Trophoblast cell (in vitro differentiated cells and primary cell): ENCODE results near the gene PREPL.
A peak's percentile ranks its signal among the peaks of the same experiment; 100 is the strongest.

Source experiments
- DNase-seq, 2 donors: peaks; one replicate each; pipeline ENCODE4 v3.0.0-alpha.2; 2016
- H2AFZ ChIP-seq: 2 replicates; pipeline ENCODE4 v1.6.1; 2013; ENCODE audit warnings: low read length, moderate library complexity, mild to moderate bottlenecking; ENCODE audit not compliant: insufficient read depth, poor library complexity
- H2AK5ac ChIP-seq: 2 replicates; pipeline ENCODE4 v1.6.1; 2013; ENCODE audit warnings: mild to moderate bottlenecking, low read length
- H2BK120ac ChIP-seq: 2 replicates; pipeline ENCODE4 v1.6.1; 2013; ENCODE audit warnings: low read length, mild to moderate bottlenecking, moderate library complexity; ENCODE audit not compliant: insufficient read depth, poor library complexity
- H2BK12ac ChIP-seq: 2 replicates; pipeline ENCODE4 v1.6.1; 2013; ENCODE audit warnings: mild to moderate bottlenecking, low read length, moderate library complexity
- H2BK5ac ChIP-seq: 2 replicates; pipeline ENCODE4 v1.6.1; 2013; ENCODE audit warnings: low read length, low read depth, moderate library complexity, mild to moderate bottlenecking; ENCODE audit not compliant: poor library complexity
- H3K14ac ChIP-seq: 2 replicates; pipeline ENCODE4 v1.6.1; 2013; ENCODE audit warnings: mild to moderate bottlenecking, low read length
- H3K18ac ChIP-seq: 2 replicates; pipeline ENCODE4 v1.6.1; 2013; ENCODE audit warnings: mild to moderate bottlenecking, low read length
- H3K23ac ChIP-seq: 2 replicates; pipeline ENCODE4 v1.6.1; 2013; ENCODE audit warnings: low read length
- H3K27ac ChIP-seq: 2 replicates; pipeline ENCODE4 v1.5.1; 2013; ENCODE audit warnings: low read depth, mild to moderate bottlenecking, inconsistent platforms, low read length, moderate library complexity
- H3K27me3 ChIP-seq: 2 replicates; pipeline ENCODE4 v1.6.1; 2013; ENCODE audit warnings: inconsistent platforms, mild to moderate bottlenecking, low read length, moderate library complexity; ENCODE audit not compliant: insufficient read depth
- H3K36me3 ChIP-seq, 2 experiments: 1 replicate in 1 of 2; 2 replicates in 1 of 2; pipeline ENCODE4 v1.6.1; 2013; ENCODE audit warnings: low read length in 2 of 2, mild to moderate bottlenecking in 2 of 2, moderate library complexity in 1 of 2; ENCODE audit not compliant: insufficient read depth in 2 of 2, control insufficient read depth in 1 of 2
- H3K4ac ChIP-seq: 2 replicates; pipeline ENCODE4 v1.6.1; 2013; ENCODE audit warnings: low read depth, mild to moderate bottlenecking, low read length, moderate library complexity
- H3K4me1 ChIP-seq, 2 experiments: 1 replicate in 1 of 2; 2 replicates in 1 of 2; pipeline ENCODE4 v1.6.1; 2013; ENCODE audit warnings: low read length in 2 of 2, mild to moderate bottlenecking in 2 of 2, moderate library complexity in 1 of 2; ENCODE audit not compliant: insufficient read depth in 2 of 2, control insufficient read depth in 1 of 2
- H3K4me2 ChIP-seq: 2 replicates; pipeline ENCODE4 v1.6.1; 2013; ENCODE audit warnings: inconsistent platforms, mild to moderate bottlenecking, low read length, moderate library complexity
- H3K4me3 ChIP-seq: 2 replicates; pipeline ENCODE4 v1.5.1; 2013; ENCODE audit warnings: mild to moderate bottlenecking, low read depth, low read length, inconsistent platforms
- H3K79me1 ChIP-seq: one replicate; pipeline ENCODE4 v1.6.1; 2013; ENCODE audit warnings: low read length
- H3K79me2 ChIP-seq: 2 replicates; pipeline ENCODE4 v1.6.1; 2013; ENCODE audit warnings: low read length, mild to moderate bottlenecking; ENCODE audit not compliant: control insufficient read depth, insufficient read depth, poor library complexity
- H3K9ac ChIP-seq: 2 replicates; pipeline ENCODE4 v1.6.1; 2013; ENCODE audit warnings: mild to moderate bottlenecking, low read length
- H3K9me3 ChIP-seq: 2 replicates; pipeline ENCODE4 v1.6.1; 2013; ENCODE audit warnings: low read depth, mild to moderate bottlenecking, control low read depth, inconsistent platforms, low read length; ENCODE audit not compliant: insufficient read depth
- H4K12ac ChIP-seq: 2 replicates; pipeline ENCODE4 v1.6.1; 2013; ENCODE audit warnings: low read depth, mild to moderate bottlenecking, low read length, moderate library complexity
- H4K8ac ChIP-seq: 2 replicates; pipeline ENCODE4 v1.6.1; 2013; ENCODE audit warnings: low read depth, mild to moderate bottlenecking, low read length, moderate library complexity
- H4K91ac ChIP-seq: one replicate; pipeline ENCODE4 v1.6.1; 2013; ENCODE audit warnings: low read depth, mild to moderate bottlenecking, low read length, moderate library complexity
- WGBS: extraction: QIAGEN DNeasy Blood & Tissue Kit; methylation state at CpG from one replicate; pipeline ENCODE4 v1.1.7; 2013; ENCODE audit warnings: missing lambda C conversion rate; ENCODE audit not compliant: insufficient read length, insufficient coverage; ENCODE audit errors: extremely low coverage; 5-methylcytosine and 5-hydroxymethylcytosine counted together

PREPL gene

DNA sequence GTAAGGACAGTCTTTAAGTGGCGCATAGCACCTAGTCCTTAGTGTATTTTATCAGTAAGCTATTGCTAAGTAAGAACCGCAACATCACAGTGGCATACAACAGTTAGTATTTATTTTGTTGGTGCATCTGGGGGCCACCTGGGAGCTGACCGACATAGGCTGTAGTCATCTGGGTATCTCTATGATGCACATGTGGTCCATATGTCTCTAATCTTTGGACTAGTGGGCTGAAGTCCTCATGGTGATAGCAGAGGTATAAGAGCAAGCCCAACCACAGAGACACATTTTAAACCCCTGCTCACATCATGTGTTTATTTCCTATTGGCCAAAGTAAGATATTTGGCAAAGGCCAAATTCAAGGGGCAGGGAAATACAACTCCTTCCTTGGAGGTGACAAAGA lies 3.3 kb upstream of the PREPL start:
- Histone ChIP-seq H3K36me3 (no peaks in the 10 kb centered on the region), H3K27ac (no peak overlapping the region), H3K9me3 (no peaks in the 10 kb centered on the region), H2AK5ac (no peak overlapping the region), H2BK12ac (no peak overlapping the region), H4K8ac (no peak overlapping the region), H2AFZ (no peak overlapping the region), H3K4me1 (peaks cover 0 to 2% of the 10 kb centered on the region in 2 experiments), H3K4me2 (no peak overlapping the region), H4K12ac (no peak overlapping the region), H4K91ac (no peak overlapping the region), H3K9ac (no peak overlapping the region), H3K14ac (no peak overlapping the region), H3K79me2 (no peaks in the 10 kb centered on the region), H3K27me3 (no peaks in the 10 kb centered on the region), H2BK5ac (no peak overlapping the region), H3K18ac (no peak overlapping the region), H2BK120ac (no peak overlapping the region), H3K4me3 (no peak overlapping the region), H3K23ac (no peak overlapping the region), H3K79me1 (peaks cover 10% of the 10 kb centered on the region), H3K4ac (no peak overlapping the region)
- DNase-seq, result no peak
- WGBS, result no CpG with 5 or more reads among the region's 3 CpGs

GRCh38 chr2:44362207-44363015 lies 1.1 kb upstream of the PREPL start:
- Histone ChIP-seq H3K4me2 (peak overlapping the region; percentile 83), H2BK12ac (no peak overlapping the region), H3K79me1 (peaks cover 10% of the 10 kb centered on the region), H3K27ac (peak overlapping the region; percentile 6), H3K9ac (peak overlapping the region; percentile 6), H3K18ac (peak overlapping the region; percentile 6), H3K36me3 (no peaks in the 10 kb centered on the region), H3K4me1 (peaks cover 0 to 2% of the 10 kb centered on the region in 2 experiments), H3K23ac (no peak overlapping the region), H3K9me3 (no peaks in the 10 kb centered on the region), H2BK5ac (no peak overlapping the region), H4K12ac (peak overlapping the region; percentile 49), H3K14ac (peak overlapping the region; percentile 23), H3K79me2 (no peaks in the 10 kb centered on the region), H3K4ac (no peak overlapping the region), H4K91ac (peak overlapping the region; percentile 18), H3K4me3 (peak overlapping the region; percentile 82), H2AFZ (peak overlapping the region; percentile 73), H2BK120ac (peak overlapping the region; percentile 25), H3K27me3 (no peaks in the 10 kb centered on the region), H4K8ac (peak overlapping the region; percentile 66), H2AK5ac (no peak overlapping the region)
- WGBS, result no CpG with 5 or more reads among the region's 32 CpGs
- peak; percentile 4 to 59 for DNase-seq

DNA sequence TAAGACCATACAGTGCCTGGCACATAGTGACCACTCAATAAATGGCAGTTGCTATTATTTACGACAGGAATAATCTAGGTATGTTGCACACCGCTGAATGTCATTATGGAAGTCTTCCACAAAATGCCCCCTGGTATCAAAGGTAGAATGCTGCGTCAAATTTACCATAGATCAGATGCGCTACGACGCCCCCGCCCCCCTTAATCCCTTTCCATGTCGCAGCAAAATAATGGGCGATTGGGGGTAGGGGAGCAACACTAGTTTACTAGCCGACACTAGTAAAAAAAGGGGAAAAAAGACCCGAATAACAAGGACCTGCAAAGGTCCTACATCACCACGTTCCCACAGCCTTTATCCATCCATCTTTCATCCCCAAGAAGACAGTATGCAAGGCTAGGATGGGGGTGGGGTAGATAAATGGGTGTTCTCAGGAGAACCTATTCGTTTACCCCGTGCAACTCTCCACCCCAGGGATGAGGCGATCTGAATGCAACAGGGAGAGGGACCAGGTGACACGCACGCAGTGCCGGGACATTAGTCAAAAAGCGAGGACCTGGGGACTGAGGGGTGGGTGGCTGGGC lies 455 bp downstream of the PREPL start:
- Histone ChIP-seq H4K8ac (peak overlapping the region; percentile 71), H2AK5ac (no peak overlapping the region), H3K4me3 (peak overlapping the region; percentile 85), H3K36me3 (peaks cover 0 to 2% of the 10 kb centered on the region in 2 experiments), H3K9me3 (no peaks in the 10 kb centered on the region), H3K18ac (peak overlapping the region; percentile 22), H2BK120ac (no peak overlapping the region), H3K14ac (no peak overlapping the region), H3K27ac (peak overlapping the region; percentile 63), H2AFZ (peak overlapping the region; percentile 20), H3K79me1 (peaks cover 10% of the 10 kb centered on the region), H3K9ac (peak overlapping the region; percentile 24), H3K79me2 (no peaks in the 10 kb centered on the region), H3K4me2 (peak overlapping the region; percentile 78), H3K23ac (no peak overlapping the region), H2BK5ac (no peak overlapping the region), H2BK12ac (no peak overlapping the region), H4K91ac (peak overlapping the region; percentile 78), H3K4ac (peak overlapping the region; percentile 13), H3K4me1 (peaks cover 0 to 2% of the 10 kb centered on the region in 2 experiments), H3K27me3 (no peaks in the 10 kb centered on the region), H4K12ac (peak overlapping the region; percentile 20)
- DNase-seq, result no peak
- WGBS, result no CpG with 5 or more reads among the region's 19 CpGs

GRCh38 chr2:44358503-44358902 lies 2.8 kb downstream of the PREPL start:
- H3K27ac ChIP-seq, result no peak overlapping the region
- H3K14ac ChIP-seq, result no peak overlapping the region
- no peak overlapping the region for H2BK5ac ChIP-seq
- no peak overlapping the region for H3K18ac ChIP-seq
- H3K23ac ChIP-seq, result no peak overlapping the region
- no peak overlapping the region for H4K12ac ChIP-seq
- no peak overlapping the region for H2AFZ ChIP-seq
- no peak overlapping the region for H2BK12ac ChIP-seq
- no peaks in the 10 kb centered on the region for H3K9me3 ChIP-seq
- no CpG with 5 or more reads among the region's 3 CpGs for WGBS
- H3K79me2 ChIP-seq, result no peaks in the 10 kb centered on the region
- H4K91ac ChIP-seq, result no peak overlapping the region
- H4K8ac ChIP-seq, result no peak overlapping the region
- no peak overlapping the region for H2AK5ac ChIP-seq
- peaks cover 0 to 2% of the 10 kb centered on the region in 2 experiments for H3K4me1 ChIP-seq
- H3K79me1 ChIP-seq, result peaks cover 10% of the 10 kb centered on the region
- H3K4ac ChIP-seq, result no peak overlapping the region
- no peak for DNase-seq
- H3K4me2 ChIP-seq, result no peak overlapping the region
- no peak overlapping the region for H3K4me3 ChIP-seq
- no peak overlapping the region for H3K9ac ChIP-seq
- H2BK120ac ChIP-seq, result no peak overlapping the region
- H3K27me3 ChIP-seq, result no peaks in the 10 kb centered on the region
- peaks cover 0 to 2% of the 10 kb centered on the region in 2 experiments for H3K36me3 ChIP-seq
